Mucosa of rectum (tissue), 2 donors: Measurements from ENCODE around the gene PRKCA.
A peak's percentile ranks its signal among the peaks of the same experiment; 100 is the strongest.
"Not testable (repeated sequence)": the region's sequence is repeated elsewhere in the genome, so short reads cannot be mapped to it uniquely, and the experiment has no call there.

ENCODE experiments used
- H3K27ac ChIP-seq, 2 donors: one replicate each; pipeline ENCODE4 v1.7.0; 2013; ENCODE audit warnings: inconsistent platforms in 2 of 2, low read depth in 2 of 2, low read length in 2 of 2
- H3K27me3 ChIP-seq, 2 donors: one replicate each; pipeline ENCODE4 v1.7.0; 2013; ENCODE audit warnings: low read length in 2 of 2; ENCODE audit not compliant: control insufficient read depth in 2 of 2, insufficient read depth in 2 of 2
- H3K36me3 ChIP-seq, 2 donors: one replicate each; pipeline ENCODE4 v1.7.0; 2013; ENCODE audit warnings: low read length in 2 of 2; ENCODE audit not compliant: control insufficient read depth in 2 of 2, insufficient read depth in 2 of 2
- H3K4me1 ChIP-seq, 2 donors: one replicate each; pipeline ENCODE4 v1.7.0; 2013; ENCODE audit warnings: low read length in 2 of 2, mild to moderate bottlenecking in 1 of 2; ENCODE audit not compliant: control insufficient read depth in 2 of 2, insufficient read depth in 2 of 2
- H3K4me3 ChIP-seq, 2 donors: one replicate each; pipeline ENCODE4 v1.7.0; 2013; ENCODE audit warnings: low read length in 2 of 2
- H3K9ac ChIP-seq, 2 donors: one replicate each; pipeline ENCODE4 v1.7.0; 2013; ENCODE audit warnings: low read length in 2 of 2, low read depth in 1 of 2, mild to moderate bottlenecking in 1 of 2
- H3K9me3 ChIP-seq, 2 donors: one replicate each; pipeline ENCODE4 v1.7.0; 2013; ENCODE audit warnings: low read length in 2 of 2; ENCODE audit not compliant: control insufficient read depth in 2 of 2
- donor health status: healthy.
- donor health status: Normal muscosa, but diverticular disease.

PRKCA gene

DNA sequence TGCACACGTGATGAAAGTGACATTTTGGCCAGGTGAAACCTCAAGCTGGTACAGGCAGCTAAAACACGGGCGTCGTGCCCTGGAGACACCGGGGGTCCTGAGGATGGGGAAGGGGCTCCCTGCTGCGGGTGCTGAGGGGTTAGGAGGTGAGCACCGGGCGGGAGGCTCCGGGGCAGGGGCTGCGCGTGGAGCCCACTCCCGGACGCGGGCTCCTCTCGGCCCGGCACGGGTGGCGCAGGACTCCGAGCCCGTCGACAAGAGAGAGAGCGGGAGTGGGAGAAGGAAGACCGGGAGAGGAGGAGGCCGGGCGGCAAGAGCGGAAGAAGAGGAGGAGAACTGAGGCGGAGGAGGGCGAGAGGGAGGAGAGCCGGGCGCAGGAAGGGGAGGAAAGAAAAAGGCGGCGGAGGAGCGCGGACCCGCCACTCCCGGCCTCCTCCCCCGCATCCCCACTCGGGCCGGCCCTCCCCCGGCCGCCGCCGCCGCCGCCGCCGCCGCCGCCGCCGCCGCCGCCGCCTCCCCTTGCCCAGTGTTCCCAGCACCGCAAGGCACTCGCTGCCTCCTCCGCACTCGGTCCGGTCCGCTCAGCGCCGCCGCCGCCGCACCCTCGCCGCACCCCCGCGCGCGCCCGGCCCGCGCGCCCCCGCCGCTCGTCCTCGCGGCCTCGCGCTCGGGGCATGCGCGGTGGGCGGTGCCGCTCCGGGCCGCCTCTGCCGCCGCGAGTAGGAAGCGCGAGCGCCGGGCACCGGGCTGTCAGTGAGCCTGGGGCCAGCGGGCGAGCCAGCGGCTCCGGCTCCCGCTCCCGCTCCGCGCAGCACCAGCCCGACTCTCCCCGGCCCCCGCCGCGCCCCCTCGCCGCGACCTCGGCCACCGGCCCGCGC is at the start of gene PRKCA:
TSS of gene PRKCA (plus strand) at position 750 of the 878 bp plus-strand sequence.
- no peaks in the 10 kb centered on the region for H3K9me3 ChIP-seq
- H3K4me3 ChIP-seq: peak within 1 kb of the TSS; percentile 81 to 86
- peak within 1 kb of the TSS; percentile 68 to 82 for H3K9ac ChIP-seq
- H3K36me3 ChIP-seq: no peaks in the 10 kb centered on the region
- H3K4me1 ChIP-seq: peaks cover 10 to 14% of the 10 kb centered on the region in 2 donors
- no peaks in the 10 kb centered on the region for H3K27me3 ChIP-seq
- H3K27ac ChIP-seq: peak within 1 kb of the TSS; percentile 75 to 76

DNA sequence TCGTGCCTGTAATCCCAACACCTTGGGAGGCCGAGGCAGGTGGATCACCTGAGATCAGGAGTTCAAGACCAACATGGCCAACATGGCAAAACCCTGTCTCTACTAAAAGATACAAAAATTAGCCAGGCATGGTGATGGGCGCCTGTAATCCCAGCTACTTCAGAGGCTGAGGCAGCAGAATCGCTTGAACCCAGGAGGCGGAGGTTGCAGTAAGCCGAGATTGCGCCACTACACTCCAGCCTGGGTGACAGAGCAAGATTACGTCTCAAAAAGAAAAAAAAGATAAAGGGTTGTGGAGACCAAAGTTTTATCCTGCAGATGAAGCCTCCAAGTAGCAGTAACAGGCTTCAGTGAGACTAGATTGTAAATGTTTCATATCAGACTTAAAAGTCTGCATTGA is 49.0 kb upstream of the PRKCA start:
- not testable (repeated sequence) for H3K27me3 ChIP-seq, H3K4me1 ChIP-seq, H3K9me3 ChIP-seq

DNA sequence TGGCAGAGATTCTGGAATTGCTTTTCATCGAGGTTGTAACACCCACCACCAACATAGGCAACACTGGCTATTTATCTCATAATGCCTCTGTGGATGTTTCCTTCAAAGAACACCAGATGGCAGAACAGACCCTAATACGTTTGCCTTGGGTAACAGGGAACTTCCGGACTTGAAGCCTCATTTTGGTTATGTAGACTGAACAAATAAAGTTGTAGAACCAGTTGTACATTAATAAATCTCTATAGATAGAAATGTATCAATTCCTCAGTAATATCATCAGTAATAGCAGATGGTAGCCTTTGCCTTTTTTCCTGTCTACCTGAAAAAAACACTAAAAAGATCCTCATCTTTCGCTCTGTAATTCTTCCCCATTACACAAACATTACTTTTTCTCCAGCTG is 47.3 kb upstream of the PRKCA start:
- no peaks in the 10 kb centered on the region for H3K4me1 ChIP-seq
- H3K4me3 ChIP-seq: no peak overlapping the region
- H3K27ac ChIP-seq: no peak overlapping the region
- H3K27me3 ChIP-seq: no peaks in the 10 kb centered on the region
- no peaks in the 10 kb centered on the region for H3K9me3 ChIP-seq
- H3K9ac ChIP-seq: no peak overlapping the region
- H3K36me3 ChIP-seq: no peaks in the 10 kb centered on the region

More for the DNA sequence above, 49.0 kb upstream of the PRKCA start:
- H3K36me3 ChIP-seq, H3K27ac ChIP-seq, H3K4me3 ChIP-seq, H3K9ac ChIP-seq: not testable (repeated sequence)

DNA sequence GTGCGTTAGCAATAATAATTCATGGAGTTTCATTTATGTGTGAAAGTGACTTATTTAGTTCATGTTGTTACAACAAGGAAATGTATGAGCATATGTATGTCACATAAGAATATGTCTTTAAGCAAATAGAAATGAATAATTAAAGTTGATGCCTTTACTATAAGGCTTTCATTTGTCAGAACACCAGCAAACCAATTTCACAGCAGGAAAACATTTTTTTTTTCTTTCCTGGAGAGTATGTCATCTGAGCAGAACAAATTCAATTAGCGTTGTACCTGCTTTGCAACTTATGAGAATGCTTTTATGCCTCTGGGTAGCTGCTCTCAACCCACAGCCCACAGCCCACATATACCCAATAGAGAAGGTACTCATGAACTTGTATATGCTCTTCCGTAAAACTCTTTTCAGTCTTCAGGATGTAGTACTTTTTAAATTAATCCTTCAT is 46.9 kb upstream of the PRKCA start:
- H3K27ac ChIP-seq: no peak overlapping the region
- H3K9ac ChIP-seq: no peak overlapping the region
- no peaks in the 10 kb centered on the region for H3K27me3 ChIP-seq
- H3K4me3 ChIP-seq: no peak overlapping the region
- H3K36me3 ChIP-seq: no peaks in the 10 kb centered on the region
- no peaks in the 10 kb centered on the region for H3K9me3 ChIP-seq
- H3K4me1 ChIP-seq: no peaks in the 10 kb centered on the region

DNA sequence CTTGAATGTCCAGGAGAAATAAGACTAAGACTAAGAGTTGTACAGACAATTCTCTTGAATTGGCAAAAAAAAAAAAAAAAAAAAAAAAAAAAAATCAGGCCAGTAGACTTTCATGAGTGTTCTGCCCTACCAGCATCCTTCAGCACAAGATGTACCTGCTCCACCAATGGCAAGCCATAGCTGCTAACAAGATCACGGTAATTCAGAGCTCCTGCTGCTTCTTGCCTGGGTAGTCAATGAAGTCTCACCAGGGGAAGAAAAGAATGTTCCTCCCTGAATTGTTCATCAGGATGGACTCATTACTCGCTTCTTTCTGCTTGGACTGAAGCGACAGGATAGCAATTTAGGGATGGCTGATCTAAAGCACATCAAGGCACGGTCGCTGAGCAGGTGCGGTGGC is 42.1 kb upstream of the PRKCA start:
- Histone ChIP-seq H3K9me3 (no peaks in the 10 kb centered on the region), H3K27ac (no peak overlapping the region), H3K27me3 (no peaks in the 10 kb centered on the region), H3K4me1 (no peaks in the 10 kb centered on the region), H3K9ac (no peak overlapping the region), H3K36me3 (no peaks in the 10 kb centered on the region), H3K4me3 (no peak overlapping the region)

DNA sequence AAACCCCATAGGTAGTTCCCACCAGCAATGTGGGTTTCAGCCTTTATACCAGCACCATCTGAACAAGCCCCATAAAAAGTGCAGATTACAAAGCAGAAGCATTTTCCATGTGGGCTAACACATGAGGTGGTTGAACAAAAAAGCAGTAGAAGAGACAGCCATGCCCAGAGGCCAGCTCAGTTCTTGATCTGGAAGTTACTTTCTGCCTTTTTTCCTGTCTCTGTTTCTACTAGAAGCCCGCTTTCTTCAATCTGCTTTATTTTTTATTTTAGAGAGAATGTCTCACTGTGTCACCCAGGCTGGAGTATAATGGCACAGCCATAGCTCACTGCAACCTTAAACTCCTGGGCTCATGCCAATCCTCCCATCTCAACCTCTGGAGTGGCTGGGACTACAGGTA is 41.7 kb upstream of the PRKCA start:
- Histone ChIP-seq H3K9ac (no peak overlapping the region), H3K27ac (no peak overlapping the region), H3K4me1 (no peaks in the 10 kb centered on the region), H3K4me3 (no peak overlapping the region), H3K36me3 (no peaks in the 10 kb centered on the region), H3K9me3 (no peaks in the 10 kb centered on the region), H3K27me3 (no peaks in the 10 kb centered on the region)

DNA sequence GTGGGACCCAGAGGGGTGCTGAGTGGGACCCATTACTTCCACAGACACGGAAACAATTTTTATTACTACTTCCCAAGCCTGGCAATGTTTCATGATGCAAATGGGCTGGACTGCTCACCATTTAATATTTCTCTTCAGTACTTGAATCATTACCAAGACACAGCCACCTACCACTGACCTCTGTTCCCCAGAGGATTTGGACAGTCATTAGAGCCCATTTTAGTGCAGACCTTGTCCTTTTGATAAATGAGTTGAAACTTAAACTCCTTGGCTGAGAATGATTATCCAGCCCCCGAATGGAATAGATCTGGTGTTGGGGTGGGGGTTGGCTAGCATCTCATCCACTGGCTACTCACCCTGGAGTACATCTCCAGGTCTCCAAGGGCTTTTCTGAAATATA is 39.6 kb upstream of the PRKCA start:
- H3K9me3 ChIP-seq: no peaks in the 10 kb centered on the region
- H3K9ac ChIP-seq: no peak overlapping the region
- no peaks in the 10 kb centered on the region for H3K4me1 ChIP-seq
- no peaks in the 10 kb centered on the region for H3K36me3 ChIP-seq
- no peak overlapping the region for H3K27ac ChIP-seq
- no peaks in the 10 kb centered on the region for H3K27me3 ChIP-seq
- H3K4me3 ChIP-seq: no peak overlapping the region

DNA sequence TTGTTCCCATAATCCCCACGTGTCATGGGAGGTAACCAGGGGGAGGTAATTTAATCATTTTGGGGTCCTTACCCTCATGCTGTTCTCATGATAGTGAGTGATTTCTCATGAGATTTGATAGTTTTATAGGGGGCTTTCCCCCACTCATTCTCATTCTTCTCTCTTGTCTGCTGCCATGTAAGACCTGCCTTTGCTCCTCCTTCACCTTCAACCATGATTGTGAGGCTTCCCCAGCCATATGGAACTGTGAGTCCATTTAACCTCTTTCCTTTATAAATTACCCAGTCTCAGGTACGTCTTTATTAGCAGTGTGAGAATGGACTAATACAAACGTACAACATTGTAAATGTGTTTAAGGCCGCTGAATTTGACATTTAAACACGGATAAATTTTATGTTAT is 37.7 kb upstream of the PRKCA start:
- H3K9me3 ChIP-seq: no peaks in the 10 kb centered on the region
- H3K4me1 ChIP-seq: no peaks in the 10 kb centered on the region
- no peak overlapping the region for H3K9ac ChIP-seq
- H3K27ac ChIP-seq: no peak overlapping the region
- no peaks in the 10 kb centered on the region for H3K27me3 ChIP-seq
- no peaks in the 10 kb centered on the region for H3K36me3 ChIP-seq
- no peak overlapping the region for H3K4me3 ChIP-seq

DNA sequence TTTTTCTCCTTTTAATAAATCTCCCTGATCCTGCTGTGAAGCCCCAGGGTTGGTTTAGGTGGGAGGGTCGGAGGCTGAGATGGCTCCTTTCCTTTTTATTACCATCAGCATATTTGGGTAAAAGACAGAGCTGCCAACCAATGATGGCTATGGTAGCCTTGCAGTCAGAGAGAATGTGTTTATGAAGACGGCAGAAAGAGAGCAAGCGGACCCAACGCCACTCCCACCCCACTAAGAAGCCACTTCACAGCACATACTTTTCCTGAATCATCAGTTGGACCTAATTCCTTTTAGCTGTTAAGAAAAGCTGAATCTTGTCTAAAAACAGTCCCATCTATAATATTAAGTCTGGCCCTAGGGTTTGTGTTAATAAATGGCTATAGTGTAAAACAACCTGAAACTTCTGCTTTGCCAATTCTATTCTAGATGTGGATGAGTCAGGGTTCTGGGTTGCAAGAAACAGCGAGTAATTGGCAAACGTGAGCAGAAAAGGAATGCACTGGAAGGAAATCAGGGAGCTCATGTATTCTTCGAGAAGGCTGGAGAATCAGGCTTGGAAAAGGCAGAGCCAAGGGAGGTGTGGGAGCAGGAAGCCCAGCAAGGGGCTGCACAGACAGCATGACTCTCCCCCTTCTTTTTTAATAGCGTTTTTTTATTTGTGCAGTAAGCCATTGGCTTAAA is 34.0 kb upstream of the PRKCA start:
- no peaks in the 10 kb centered on the region for H3K27me3 ChIP-seq
- H3K9ac ChIP-seq: no peak overlapping the region
- no peak overlapping the region for H3K4me3 ChIP-seq
- H3K4me1 ChIP-seq: no peaks in the 10 kb centered on the region
- H3K36me3 ChIP-seq: no peaks in the 10 kb centered on the region
- no peak overlapping the region for H3K27ac ChIP-seq
- no peaks in the 10 kb centered on the region for H3K9me3 ChIP-seq

DNA sequence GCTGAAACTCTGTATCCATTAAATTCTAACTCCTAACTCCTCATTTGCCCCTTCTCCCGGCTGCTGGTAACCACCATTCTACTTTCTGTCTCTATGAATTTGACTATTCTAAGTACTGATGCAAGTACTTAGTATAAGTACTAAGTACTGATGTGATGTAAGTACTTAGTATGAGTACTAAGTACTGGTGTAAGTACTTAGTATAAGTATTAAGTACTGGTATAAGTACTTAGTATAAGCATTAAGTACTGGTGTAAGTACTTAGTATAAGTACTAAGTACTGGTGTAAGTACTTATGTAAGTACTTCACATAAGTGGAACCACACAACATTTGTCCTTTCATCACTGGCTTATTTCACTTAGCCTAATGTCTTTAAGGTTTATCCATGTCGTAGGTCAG is 32.3 kb upstream of the PRKCA start:
- Histone ChIP-seq H3K27ac (no peak overlapping the region), H3K4me1 (no peaks in the 10 kb centered on the region), H3K4me3 (no peak overlapping the region), H3K36me3 (no peaks in the 10 kb centered on the region), H3K27me3 (no peaks in the 10 kb centered on the region), H3K9ac (no peak overlapping the region), H3K9me3 (no peaks in the 10 kb centered on the region)
